GM04503 (cell line): ENCODE data around the gene LFNG.
"Not testable (repeated sequence)": the region's sequence is repeated elsewhere in the genome, so short reads cannot be mapped to it uniquely, and the experiment has no call there.

Source experiments
- DNase-seq: peaks from one replicate; pipeline ENCODE4 v3.0.0-alpha.2; 2012; ENCODE audit warnings: low read depth

Gene LFNG

DNA sequence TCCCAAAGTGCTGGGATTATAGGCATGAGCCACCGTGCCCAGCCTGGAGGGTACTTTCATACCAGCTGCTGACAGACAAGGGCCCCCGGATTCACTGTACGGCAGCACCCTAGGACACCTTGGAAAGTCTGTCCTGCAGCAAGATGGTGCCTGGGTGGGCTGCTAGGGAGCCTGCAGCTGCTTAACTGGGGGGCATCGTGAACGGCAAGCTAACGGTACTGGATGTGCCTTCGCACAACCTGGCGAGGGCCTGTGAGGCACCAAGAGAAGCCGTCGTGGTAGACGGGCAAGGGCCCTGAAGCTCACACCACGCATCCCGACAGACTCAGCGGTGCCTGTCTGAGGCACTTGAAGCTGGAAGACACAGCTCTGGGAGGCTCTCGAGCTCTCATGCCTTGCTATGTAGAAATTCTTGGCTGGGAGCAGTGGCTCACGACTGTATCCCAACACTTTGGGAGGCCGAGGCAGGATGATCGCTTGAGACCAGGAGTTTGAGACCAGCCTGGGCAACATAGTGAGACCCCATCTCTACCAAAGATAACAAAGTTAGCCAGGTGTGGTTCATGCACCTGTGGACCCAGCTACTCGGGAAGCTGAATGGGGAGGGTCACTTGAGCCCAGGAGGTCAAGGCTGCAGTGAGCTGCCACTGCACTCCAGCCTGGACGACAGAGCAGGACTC is 26.3 kb downstream of the LFNG start:
- no peak for DNase-seq

DNA sequence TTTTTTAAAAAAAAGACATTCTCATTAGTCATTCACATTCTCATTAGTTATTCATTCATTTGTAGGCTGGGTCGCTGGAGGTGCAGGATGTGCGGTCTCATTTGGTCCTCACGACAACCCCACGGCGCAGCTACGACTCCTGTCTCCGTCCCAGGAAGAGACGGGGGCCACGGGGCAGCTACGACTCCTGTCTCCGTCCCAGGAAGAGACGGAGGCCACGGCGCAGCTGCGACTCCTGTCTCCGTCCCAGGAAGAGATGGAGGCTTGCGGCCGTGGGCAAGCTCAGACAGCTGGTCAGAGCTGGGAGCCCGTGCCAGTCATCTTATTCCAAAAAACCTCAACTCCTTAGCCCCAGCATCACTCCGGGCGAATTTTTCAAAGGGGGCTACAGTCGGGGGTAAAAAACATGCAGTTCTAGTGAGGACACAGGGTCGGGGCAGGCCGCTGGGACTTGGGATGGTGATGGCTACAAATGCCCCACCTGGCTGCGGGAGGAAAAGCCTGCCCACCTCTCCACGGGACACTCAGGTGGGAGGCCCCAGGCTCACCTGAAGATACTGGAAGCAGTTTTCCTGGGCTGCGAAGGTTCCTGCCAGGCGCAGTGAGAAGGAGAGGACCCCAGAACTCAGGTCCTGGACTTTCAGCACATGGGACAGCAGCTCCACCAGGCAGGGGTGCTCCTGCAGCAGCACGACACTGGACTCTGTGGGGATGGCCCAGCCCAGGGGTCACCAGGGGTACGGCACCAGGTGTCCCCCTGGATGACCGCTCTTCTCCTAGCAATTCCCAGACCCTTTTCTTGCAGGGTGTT is 27.4 kb downstream of the LFNG start:
- DNase-seq, result no peak

DNA sequence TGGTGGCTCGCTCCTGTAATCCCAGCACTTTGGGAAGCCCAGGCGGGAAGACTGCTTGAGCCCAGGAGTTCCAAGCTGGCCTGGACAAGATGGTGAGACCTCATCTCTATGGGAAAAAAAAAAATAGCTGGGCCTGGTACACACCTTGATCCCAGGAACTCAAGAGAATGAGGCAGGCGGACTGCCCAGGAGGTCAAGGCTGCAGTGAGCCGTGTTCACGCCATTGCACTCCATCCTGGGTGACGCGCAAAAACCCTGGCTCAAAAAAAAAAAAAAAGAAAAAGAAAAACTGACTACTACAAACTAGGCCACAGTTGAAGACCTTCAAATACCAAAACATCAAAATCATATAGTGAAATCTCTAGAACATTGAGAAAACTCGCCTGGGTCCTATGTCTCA is 31.8 kb downstream of the LFNG start:
- no peak for DNase-seq

DNA sequence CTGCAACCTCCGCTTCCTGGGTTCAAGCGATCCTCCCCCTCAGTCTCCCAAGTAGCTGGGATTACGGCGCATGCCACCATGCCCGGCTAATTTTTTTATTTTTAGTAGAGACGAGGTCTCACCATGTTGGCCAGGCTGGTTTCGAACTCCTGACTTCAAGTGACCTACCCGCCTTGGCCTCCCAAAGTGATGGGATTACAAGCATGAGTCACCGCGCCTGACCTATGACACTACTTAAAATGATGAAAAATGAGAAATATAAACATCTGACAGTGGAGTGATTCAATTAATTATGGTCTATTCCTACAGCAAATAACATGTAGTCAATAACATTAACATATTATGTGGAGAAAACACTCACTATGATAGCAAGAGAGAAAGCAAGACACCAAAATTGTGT is 33.5 kb downstream of the LFNG start:
- DNase-seq, result no peak

DNA sequence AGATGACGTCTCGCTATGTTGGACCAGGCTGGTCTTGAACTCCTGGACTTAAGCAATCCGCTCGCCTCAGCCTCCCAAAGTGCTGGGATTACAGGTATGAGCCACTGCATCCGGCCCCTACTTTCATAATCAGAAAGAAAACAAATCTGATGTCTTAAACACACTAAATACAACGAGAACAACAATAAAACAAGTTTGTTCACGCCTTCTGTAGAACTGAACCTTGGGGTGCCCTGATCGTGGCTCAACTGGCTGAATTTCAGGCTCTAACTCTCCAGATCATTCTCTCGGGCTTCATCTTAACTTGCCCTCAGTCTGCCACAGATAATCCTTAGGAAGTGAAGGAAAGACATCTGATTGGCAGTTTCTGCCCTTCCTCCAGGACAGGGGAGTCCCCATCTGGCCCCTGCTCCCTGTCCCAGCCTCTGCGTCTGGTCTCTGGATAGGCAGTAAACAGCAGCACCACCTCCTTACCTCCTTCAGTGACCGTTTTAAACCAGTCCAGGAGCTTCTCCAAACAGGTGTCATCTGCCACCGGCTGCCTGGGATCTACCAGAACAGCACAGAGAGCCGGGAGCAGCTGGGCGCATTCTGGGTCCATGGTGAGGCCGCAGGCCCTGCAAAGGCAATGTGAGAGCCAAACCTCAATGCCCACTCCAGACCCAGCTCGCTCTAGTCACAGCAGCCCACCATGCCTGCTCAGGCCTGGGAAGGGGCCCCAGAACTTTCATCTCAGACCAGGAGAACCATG is 34.4 kb downstream of the LFNG start:
- no peak for DNase-seq

DNA sequence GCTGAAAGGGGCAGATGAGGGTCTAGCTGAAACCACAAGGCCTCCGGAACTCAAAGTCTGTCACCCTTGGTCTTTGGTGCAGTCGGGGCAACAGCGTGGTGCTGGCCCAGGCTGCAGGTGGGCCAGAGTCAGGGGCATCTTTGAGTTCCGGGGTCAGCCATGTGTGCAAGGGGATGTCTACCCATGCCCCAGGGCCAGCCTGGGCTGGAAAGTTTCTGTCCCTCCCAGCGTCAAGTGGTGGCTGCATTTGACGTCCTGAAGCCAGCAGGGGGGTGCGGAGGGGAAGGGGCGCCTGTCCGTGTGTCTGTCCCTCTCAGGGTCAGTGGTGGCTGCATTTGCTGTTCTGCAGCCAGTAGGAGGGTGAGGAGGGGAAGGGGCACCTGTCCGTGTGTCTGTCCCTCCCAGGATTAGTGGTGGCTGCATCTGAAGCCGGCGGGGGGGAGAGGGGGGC is 35.1 kb downstream of the LFNG start:
- DNase-seq, result no peak

DNA sequence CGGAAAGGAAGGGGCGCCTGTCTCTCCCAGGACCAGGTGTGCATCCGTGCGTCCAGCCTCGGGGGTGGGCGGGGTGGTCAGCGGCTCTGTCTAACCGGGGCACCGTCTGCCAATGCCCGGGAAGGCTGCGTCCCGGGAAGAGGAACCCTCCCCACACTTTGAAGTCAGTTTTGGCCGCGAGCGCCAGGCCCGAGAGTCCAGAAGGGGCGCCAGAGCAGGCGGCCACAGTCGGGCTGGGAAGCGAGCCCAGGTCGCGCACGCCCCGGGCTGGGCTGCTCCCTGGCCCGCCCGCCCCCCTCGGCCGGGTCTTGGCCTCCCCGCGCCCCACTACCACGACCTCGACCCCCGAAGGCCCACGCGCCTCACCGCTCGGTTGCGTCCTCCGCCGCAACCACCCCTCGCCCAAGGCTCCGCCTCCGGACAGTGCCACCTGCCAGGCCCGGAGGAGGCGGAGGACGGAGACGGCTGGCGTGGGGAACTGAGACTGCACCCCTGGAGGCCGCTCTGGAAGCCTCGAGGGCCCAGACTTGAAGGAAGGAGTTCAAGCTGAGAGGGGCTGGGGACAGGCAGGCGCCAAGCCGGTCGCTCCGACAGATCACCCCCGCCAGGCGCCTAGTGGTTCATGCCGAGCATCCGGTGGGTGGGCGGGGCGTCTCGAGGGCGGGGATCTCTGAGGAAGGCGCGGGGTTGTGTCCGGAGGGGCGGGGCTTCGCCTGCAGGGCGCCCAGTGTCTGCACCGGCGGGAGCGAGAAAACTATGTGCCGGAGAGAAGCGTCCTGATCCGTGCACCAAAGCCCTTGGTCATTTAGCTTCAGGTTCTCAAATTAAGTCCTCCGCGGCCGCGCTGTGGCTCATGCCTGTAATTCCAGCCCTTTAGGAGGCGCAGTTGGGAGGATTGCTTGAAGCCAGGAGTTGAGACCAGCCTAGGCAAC is 35.8 kb downstream of the LFNG start, which contains the start of gene BRAT1:
Gene BRAT1, minus strand, starts transcription at position 404 of the 932 bp plus-strand sequence. CDS start 1,093 bp downstream, outside the sequence.
- peak; percentile 49 for DNase-seq

DNA sequence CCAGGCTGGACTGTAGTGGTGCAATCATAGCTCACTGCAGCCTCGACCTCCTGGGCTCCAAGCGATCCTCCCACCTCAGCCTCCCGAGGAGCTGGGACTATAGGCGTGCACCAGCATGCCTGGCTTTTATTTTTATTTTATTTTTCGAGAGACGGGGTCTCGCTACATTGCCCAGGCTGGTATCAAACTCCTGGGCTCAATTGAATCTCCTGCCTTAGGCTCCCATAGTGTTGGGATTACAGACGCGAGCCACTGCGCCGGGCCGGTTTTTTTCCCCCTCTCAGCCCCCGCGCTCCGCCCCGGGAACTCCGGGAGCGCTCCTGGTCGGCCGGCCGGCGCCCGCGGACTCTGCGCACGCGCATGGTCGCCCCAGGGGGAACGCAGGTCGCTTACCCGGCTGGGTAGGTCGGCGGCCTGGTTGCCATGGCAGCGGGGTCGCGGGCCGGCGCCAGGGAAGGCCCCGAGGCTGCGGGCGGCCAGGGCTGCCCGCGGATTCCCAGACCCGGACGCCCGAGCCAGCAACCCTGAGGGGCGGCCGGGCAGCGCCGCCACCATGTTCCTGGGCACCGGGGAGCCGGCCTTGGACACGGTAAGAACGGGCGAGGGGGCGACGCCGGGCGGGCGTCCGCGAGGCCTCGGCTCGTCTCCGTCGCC is 39.2 kb downstream of the LFNG start, which contains the start of gene IQCE:
Gene IQCE, plus strand, starts transcription at position 351 of the 654 bp plus-strand sequence. Its CDS starts 203 bp downstream, at position 554.
- DNase-seq, result peak; percentile 34

DNA sequence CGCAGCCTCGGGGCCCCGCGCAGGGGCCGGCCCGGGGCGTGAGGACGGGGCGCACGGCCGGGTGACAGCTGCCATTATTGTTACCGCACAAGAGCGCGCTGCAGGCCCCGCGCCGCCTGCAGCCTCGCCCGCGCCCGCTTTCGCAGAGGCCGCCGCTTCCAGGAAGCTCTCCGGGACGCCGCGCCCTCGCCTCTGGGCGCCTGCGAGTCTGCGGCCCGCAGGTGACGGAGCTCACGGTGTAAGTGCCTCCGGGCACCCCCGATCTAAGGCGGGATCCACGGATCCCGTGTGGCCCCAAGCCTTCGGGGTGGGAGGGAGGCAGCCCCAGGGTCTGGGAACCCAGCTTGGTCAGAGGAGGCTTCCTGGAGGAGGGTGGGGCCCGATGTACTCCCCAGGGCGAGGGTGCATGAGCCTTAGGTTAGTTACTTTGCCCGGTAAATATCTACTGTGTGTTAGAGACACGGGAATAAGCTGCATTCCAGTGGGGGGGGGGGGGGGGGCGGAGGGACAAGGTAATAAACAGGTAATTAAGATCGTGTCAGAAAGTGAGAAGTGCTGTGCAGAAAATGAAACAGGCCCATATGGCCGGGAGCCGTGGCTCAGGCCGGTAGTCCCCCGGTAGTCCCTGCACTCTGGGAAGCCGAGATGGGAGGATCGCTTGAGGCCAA is 39.8 kb downstream of the LFNG start:
- no peak for DNase-seq

DNA sequence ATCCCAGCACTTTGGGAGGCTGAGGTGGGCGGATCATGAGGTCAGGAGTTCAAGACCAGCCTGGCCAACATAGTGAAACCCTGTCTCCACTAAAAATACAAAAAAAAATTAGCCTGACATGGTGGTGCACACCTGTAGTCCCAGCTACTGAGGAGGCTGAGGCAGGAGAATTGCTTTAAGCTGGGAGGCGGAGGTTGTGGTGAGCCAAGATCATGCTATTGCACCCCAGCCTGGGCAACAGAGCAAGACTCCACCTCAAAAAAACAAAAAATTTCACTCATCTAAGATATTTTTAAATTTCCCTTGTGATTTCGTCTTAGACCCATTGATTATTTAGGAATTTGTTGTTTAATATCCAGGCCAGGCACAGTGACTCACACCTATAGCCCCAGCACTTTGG is 44.4 kb downstream of the LFNG start:
- DNase-seq, result not testable (repeated sequence)

DNA sequence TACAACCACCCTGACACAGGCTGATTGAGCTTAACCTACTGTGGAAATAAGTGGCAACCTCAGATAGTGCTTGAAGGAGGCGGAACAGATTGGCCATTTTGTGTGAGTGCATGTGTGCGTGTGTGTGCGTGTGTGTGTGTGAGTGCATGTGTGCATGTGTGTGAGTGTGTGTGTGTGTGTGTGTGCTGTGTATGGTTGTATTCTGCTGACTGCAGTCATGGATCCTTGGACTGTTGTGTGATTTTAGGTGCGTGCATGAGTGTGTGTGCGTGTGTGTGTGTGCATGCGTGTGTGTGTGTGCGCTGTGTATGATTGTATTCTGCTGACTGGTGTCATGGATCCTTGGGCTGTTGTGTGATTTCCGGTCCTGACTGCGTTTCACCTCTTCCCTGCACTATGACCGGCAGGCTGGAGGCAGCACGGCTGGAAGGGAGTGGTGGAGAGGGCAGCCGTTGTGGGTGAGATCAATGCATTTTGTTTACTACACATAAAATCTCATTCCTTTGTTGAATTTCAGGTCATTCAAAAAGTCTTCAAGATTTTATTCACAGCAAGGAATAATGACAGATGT is 45.5 kb downstream of the LFNG start:
- no peak for DNase-seq

DNA sequence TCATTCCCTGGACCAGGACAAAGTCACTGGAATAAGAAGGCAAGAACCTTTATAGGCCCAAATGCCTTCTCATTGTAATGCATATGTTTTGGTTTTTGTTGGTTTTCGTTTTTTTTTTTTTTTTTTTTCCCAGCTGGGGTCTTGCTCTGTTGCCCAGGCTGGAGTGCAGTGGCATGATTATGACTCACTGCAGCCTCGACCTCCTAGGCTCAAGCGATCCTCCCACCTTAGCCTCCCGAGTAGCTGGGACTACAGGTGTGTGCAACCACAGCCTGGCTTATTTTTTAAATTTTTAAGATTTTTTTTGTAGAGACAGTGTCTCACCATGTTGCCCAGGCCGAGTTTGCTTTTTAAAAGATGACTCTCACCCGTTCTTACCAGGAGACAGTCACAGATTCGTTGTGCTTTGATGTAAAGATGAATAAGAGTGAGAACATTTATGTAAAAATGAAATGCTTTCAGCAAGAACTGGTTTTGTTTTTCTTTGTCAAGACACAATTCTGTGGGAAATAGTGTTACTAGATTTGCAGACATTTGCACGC is 46.8 kb downstream of the LFNG start:
- DNase-seq, result no peak

DNA sequence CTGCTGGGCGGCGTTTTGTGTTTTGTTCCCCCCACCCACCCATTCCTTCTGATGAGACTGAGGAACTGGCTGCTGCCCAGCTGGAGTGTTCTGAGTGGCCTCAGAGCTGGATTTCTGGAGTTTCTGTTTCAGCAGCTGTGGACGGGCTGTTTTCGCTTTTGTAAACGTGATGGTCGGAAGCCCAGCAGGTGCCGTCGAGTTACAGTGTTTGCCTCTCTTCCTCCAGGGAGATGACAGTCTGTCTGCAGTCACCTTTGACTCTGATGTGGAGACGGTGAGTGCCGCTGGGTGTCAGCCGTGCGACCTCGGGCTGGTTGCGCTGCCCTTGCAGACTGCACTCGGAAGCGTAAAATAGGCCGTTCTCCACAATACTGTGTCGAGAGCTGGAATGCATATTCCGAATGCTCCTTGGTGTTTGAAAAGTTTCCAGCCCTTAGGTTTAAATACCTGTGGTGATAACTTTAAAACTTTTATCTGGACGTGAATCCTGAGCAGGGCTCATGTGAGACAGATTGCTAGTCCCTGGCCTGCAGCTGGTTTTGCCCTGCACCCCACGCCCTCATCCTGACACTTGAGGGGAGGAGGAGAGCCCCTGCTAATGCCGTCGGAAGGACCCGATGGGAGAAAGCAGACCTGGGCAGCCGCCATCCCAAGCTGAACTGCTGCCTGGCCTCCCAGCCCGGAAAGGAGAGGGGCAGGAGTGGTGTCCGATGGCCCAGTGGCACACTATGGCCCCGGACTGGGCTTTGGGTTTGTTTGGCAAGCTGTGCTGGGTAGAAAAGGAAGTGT is 47.5 kb downstream of the LFNG start:
- no peak for DNase-seq

DNA sequence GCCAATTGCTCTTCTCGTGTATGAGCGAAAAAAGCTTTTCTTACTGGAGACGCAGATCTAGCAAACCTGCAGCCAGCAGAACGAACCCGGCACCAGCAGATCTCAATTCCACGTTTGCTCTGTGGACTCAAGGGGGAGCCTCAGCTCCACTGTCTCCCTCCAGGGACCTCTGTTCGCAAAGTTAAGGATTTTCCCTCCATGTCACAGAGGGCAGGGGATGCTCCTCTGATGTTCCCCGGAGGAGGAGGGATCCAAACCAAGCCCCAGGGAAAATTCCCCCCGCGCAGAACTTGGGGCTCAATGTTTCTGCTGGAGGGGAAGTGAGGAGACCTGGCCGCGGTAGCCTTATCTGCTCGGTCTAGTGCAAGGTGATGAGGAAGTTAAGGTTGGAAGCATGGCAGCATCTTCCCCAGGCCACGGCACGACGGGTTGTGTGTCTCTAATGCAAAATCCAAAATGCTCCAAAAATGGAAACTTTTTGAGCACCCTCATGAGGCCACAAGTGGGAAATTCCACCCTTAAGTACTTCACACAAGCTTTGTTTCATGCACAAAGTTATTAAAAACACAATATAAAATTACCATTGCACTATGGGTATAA is 48.2 kb downstream of the LFNG start:
- no peak for DNase-seq

DNA sequence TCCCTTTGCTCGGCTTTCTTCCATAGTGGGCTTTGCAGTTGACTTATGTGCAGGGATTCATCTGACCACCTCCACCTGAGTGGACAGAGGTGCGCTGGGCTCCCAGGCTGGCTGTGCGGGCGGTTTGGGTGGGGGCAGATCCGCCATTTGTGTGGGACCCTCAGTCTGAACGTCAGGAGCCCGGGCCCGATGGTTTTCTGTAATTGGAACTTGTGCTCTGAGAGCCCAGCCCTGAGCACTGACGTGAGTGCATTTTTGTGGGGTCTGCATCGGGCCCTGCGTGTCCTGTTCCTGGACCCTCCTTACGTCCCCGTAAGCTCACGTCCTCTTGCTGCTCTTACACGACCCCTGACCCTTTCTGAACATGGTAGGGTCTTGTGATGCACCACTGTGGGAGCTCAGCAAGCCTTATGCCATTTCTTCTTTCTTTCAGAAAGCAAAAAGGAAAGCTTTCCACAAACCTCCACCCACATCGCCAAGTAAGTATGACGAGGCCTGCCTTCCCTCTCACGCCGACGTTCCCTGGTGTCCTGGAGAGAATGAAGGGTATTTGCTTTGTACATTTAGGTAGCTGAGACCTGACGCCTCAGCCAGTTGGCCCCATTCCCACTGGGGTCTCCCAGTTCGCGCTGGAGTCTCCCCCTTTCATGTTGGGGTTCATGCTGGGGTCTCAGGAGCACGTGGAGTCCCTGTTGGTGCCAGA is 49.1 kb downstream of the LFNG start:
- no peak for DNase-seq

DNA sequence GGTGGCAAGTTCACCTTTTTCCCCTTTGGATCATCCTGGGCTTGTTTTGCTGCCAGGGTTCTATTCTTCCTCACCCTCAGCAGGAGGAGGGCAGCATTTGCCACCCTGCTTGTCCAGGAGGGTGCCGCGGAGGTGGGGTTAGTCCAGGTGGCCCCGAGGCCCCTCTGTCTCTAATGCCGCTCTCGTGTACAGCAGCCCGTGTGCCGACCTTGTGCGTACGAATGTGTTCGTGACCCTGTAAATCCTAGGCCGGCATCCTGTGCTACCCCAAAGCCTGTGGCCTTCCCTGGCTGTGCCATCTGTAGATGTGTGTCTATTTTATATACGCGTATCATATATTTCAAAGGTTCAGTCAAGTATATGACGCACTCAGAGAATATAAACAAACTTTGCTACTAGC is 49.8 kb downstream of the LFNG start:
- no peak for DNase-seq

DNA sequence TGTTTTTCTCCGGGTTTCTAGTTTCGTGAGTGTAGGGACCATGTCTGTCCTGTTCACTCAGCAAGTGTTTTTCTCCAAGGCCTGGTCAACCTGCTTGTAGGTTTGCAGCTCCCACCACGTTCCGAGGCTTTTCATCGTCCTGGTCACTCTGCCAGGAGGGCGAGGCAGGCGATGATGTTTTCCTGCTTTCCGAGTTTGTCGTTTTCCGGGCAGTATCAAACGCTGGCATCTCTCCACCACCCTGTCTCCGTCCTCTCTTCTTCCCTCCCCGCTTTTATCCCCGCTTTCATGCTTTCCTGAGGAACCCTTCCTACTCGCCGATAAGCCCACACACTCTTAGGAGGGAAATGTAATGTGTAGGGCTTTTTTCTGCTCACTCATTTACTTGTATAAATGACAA is 50.4 kb downstream of the LFNG start:
- no peak for DNase-seq

DNA sequence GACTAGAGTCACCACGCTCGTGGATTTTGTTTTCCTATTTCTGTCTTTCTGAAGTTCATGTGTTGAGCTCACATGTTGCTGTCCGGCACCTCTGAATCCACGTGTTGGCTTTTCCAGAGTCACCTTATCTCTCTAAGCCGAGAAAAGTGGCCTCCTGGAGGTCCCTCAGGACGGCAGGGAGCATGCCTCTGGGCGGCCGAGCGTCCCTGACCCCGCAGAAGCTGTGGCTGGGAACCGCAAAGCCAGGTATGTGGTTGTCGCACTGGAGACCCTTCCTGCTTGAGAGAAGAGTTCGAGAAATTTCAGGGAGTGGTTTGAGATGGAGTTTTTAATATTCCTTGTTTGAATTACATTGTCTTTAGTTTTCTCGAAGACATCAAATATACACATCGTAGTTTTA is 51.8 kb downstream of the LFNG start:
- DNase-seq, result no peak
